BJ (cell line): ENCODE results near the gene CTSL. TPM values are rescaled to one million over a fixed set of nuclear protein-coding genes. Genes with fewer than 3 reads are reported as not detected.
"Not testable (repeated sequence)": the region's sequence is repeated elsewhere in the genome, so short reads cannot be mapped to it uniquely, and the experiment has no call there.

ENCODE experiments used
- CTCF ChIA-PET: fragments of 350-600 bp; formaldehyde crosslinking; extraction: SDS; loops from one replicate; lab custom pipeline; 2021; ENCODE audit warnings: antibody characterized with exemption, inconsistent platforms; lab: Yijun Ruan, JAX
- POLR2A ChIA-PET: fragments of 300-600 bp; sonication (Branson Sonifier 250); formaldehyde crosslinking; extraction: SDS; loops from one replicate; lab custom pipeline; 2021; ENCODE audit warnings: antibody characterized with exemption; lab: Charles Lee
- DNase-seq: peaks from one replicate; pipeline ENCODE4 v3.0.0-alpha.2; 2011; ENCODE audit warnings: low read depth
- H3K27me3 ChIP-seq: 2 replicates; pipeline ENCODE4 v1.6.0; 2011; ENCODE audit warnings: low read length; ENCODE audit not compliant: control insufficient read depth, insufficient read depth
- H3K36me3 ChIP-seq: 2 replicates; pipeline ENCODE4 v1.5.1; 2011; ENCODE audit warnings: low read length; ENCODE audit not compliant: control insufficient read depth, insufficient read depth
- H3K4me3 ChIP-seq: 2 replicates; pipeline ENCODE4 v1.5.1; 2011; ENCODE audit warnings: low read depth, mild to moderate bottlenecking, control low read depth, low read length
- CTCF ChIP-seq: IDR thresholded peaks from 2 replicates; pipeline ENCODE4 v1.5.1; 2011; ENCODE audit warnings: low read depth, mild to moderate bottlenecking, control low read depth, inconsistent platforms, low read length, moderate library complexity; ENCODE audit not compliant: insufficient read depth
- polyA plus RNA-seq: library from polyadenylated mRNA; depleted of rRNA; stranded (reverse); fragments of >200 nt; gene quantifications from 2 replicates; pipeline ENCODE4 v1.2.3, GENCODE V29; 2011

The CTSL gene
- polyA plus RNA-seq, 1 experiment, result 146 TPM

GRCh38 chr9:87740209-87740608 lies 14.3 kb downstream of the CTSL start:
- ChIA-PET CTCF (interaction anchor here (0.7 kb wide), 1 partner anchor 40 kb away, joined by 3 read pairs; no protein-coding TSS in a partner anchor), POLR2A (no interaction called here)

DNA sequence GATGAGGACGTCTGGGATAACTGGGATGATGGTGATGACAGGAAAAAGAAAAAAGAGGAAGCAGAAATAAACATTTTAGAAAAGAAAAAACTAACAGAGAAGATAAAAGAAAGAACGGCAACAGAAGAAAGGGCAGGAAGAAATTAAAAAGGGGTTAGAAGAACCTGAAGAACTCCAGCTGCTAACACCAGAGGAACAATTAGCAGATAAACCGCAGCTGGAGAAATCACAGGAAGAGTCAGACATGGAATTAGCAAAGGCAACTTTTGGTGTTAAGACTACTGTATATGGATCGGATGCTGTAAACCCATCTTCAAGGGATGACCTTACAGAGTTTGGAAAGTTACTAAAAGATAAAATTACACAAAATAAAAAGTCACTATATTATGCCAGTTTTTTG lies 15.4 kb downstream of the CTSL start:
- no peak for DNase-seq
- TF ChIP-seq CTCF, result no peak
- CTCF ChIA-PET, result no interaction called here
- POLR2A ChIA-PET, result no interaction called here
- Histone ChIP-seq H3K4me3 (no peak overlapping the region), H3K36me3 (no peaks in the 10 kb centered on the region), H3K27me3 (no peaks in the 10 kb centered on the region)

More at GRCh38 chr9:87740209-87740608, 14.3 kb downstream of the CTSL start:
- DNase-seq, result no peak
- Histone ChIP-seq H3K4me3 (no peak overlapping the region), H3K36me3 (no peaks in the 10 kb centered on the region), H3K27me3 (no peaks in the 10 kb centered on the region)
- no peak for TF ChIP-seq CTCF

DNA sequence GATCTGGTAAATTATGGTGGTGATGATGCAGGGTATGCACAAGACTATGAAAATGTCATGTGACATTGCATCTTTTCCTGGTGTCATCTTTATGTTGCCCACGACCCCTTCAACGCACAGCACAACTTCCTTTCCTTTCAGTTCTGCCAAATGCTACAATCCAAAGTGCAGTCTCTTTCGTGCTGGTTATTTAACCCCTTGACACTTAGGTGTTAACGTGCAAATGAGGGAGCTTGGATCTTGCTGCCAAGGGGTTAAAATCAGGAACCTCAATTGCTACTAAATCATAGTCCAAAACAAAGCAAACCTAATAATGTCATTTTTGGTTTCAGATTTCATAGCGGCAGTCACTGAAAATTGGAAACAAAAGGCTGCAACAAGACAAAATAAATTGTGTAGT lies 16.0 kb downstream of the CTSL start:
- DNase-seq, result no peak
- no peak for TF ChIP-seq CTCF
- Histone ChIP-seq H3K4me3 (no peak overlapping the region), H3K36me3 (no peaks in the 10 kb centered on the region), H3K27me3 (no peaks in the 10 kb centered on the region)
- ChIA-PET CTCF (no interaction called here), POLR2A (no interaction called here)

GRCh38 chr9:87742813-87743428 lies 17.0 kb downstream of the CTSL start:
- ChIA-PET POLR2A (no interaction called here), CTCF (interaction anchor here (0.6 kb wide), 1 partner anchor 11 kb away, joined by 3 read pairs; no protein-coding TSS in a partner anchor)
- no peak for DNase-seq

DNA sequence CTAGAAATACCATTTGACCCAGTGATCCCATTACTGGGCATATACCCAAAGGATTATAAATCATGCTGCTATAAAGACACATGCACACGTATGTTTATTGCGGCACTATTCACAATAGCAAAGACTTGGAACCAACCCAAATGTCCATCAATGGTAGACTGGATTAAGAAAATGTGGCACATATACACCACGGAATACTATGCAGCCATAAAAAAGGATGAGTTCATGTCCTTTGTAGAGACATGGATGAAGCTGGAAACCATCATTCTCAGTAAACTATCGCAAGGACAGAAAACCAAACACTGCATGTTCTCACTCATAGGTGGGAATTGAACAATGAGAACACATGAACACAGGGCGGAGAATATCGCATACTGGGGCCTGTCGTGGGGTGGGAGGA lies 18.3 kb downstream of the CTSL start:
- CTCF ChIA-PET, H3K4me3 ChIP-seq, H3K27me3 ChIP-seq, DNase-seq, POLR2A ChIA-PET, H3K36me3 ChIP-seq: not testable (repeated sequence)

More at GRCh38 chr9:87742813-87743428, 17.0 kb downstream of the CTSL start:
- no peak for TF ChIP-seq CTCF
- H3K36me3 ChIP-seq, result no peaks in the 10 kb centered on the region
- no peak overlapping the region for H3K4me3 ChIP-seq
- H3K27me3 ChIP-seq, result no peaks in the 10 kb centered on the region

DNA sequence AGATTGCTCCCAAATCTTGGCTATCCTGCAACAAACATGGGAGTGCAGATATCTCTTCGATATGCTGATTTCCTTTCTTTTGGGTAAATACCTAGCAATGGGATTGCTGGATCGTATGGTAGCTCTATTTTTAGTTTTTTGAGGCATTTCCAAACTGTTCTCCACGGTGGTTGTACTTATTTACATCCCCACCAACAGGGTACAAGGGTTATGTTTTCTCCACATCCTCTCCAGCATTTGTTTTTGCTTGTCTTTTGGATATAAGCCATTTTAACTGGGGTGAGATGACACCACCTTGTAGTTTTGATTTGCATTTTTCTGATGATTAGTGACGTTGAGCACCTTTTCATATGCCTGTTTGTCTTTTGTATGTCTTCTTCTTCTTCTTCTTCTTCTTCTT lies 20.3 kb downstream of the CTSL start:
- Histone ChIP-seq H3K36me3 (no peaks in the 10 kb centered on the region), H3K4me3 (no peak overlapping the region), H3K27me3 (peaks cover 2% of the 10 kb centered on the region; the same call in 1 of the 2 replicates)
- CTCF ChIA-PET, result interaction anchor here (1.9 kb wide), 1 partner anchor 12 kb away, joined by 4 read pairs; no protein-coding TSS in a partner anchor
- POLR2A ChIA-PET, result no interaction called here
- no peak for TF ChIP-seq CTCF
- no peak for DNase-seq
